NCI-H446 (cell line): ENCODE measurements around the gene TTC9C.
"Not testable (repeated sequence)": the region's sequence is repeated elsewhere in the genome, so short reads cannot be mapped to it uniquely, and the experiment has no call there.

Source experiments
- DNase-seq, 2 experiments: peaks; one replicate each; lab custom pipeline; 2025; lab: John Stamatoyannopoulos, UW

TTC9C gene

GRCh38 chr11:62709247-62710000 is 18.9 kb upstream of the TTC9C start:
- DNase-seq: no peak

GRCh38 chr11:62710001-62710345 is 18.3 kb upstream of the TTC9C start:
- no peak for DNase-seq

- no peak for DNase-seq
These were observed 15.9 kb upstream of the TTC9C start for GRCh38 chr11:62712276-62712812.

- no peak for DNase-seq
These were observed 15.4 kb upstream of the TTC9C start for GRCh38 chr11:62712861-62713260.

GRCh38 chr11:62713343-62713742 is 14.9 kb upstream of the TTC9C start:
- no peak for DNase-seq

- no peak for DNase-seq
These were observed 12.8 kb upstream of the TTC9C start for GRCh38 chr11:62715150-62716130.

- DNase-seq: no peak
These were observed 12.1 kb upstream of the TTC9C start for GRCh38 chr11:62716206-62716605.

- no peak for DNase-seq
These were observed 11.5 kb upstream of the TTC9C start for GRCh38 chr11:62716816-62717215.

- no peak for DNase-seq
These were observed 8.8 kb upstream of the TTC9C start for GRCh38 chr11:62719302-62719978.

- no peak for DNase-seq
These were observed 6.3 kb upstream of the TTC9C start for GRCh38 chr11:62721994-62722393.

- no peak for DNase-seq
These were observed 4.1 kb upstream of the TTC9C start for GRCh38 chr11:62724171-62724570.

GRCh38 chr11:62725646-62726045 is 2.6 kb upstream of the TTC9C start:
- no peak for DNase-seq

- DNase-seq: no peak
These were observed 2.0 kb upstream of the TTC9C start for GRCh38 chr11:62726156-62726914.

GRCh38 chr11:62726915-62727164 is 1.4 kb upstream of the TTC9C start:
- no peak for DNase-seq

GRCh38 chr11:62727165-62727871 is 968 bp upstream of the TTC9C start, which contains the start of gene HNRNPUL2:
Gene HNRNPUL2, minus strand, starts transcription at chr11:62727457. Its CDS starts 301 bp downstream, at chr11:62727156.
- DNase-seq: peak; percentile 99 to 100

GRCh38 chr11:62727872-62728170 is 465 bp upstream of the TTC9C start:
- peak; percentile 99 for DNase-seq

- DNase-seq: not testable (repeated sequence)
These were observed 1.8 kb downstream of the TTC9C start for GRCh38 chr11:62730076-62730475.

GRCh38 chr11:62732830-62733229 is 4.5 kb downstream of the TTC9C start:
- DNase-seq: no peak

- no peak for DNase-seq
These were observed 8.9 kb downstream of the TTC9C start for GRCh38 chr11:62737196-62737595.

- DNase-seq: no peak
These were observed 19.3 kb downstream of the TTC9C start for GRCh38 chr11:62747475-62748160.

GRCh38 chr11:62749931-62750330 is 21.6 kb downstream of the TTC9C start:
- DNase-seq: not testable (repeated sequence)
